AG10803 (cell line): ENCODE data around the gene WASL.
A peak's percentile ranks its signal among the peaks of the same experiment; 100 is the strongest.

Experiments
- DNase-seq: peaks from one replicate; pipeline ENCODE4 v3.0.0; 2010; ENCODE audit warnings: low read depth
- H3K4me3 ChIP-seq: 2 replicates; pipeline ENCODE4 v1.5.1; 2011; ENCODE audit warnings: mild to moderate bottlenecking, low read length, control low read depth
- TF ChIP-seq, protein P1 (sequence below): conservative IDR thresholded peaks from 2 replicates; pipeline ENCODE4 v1.5.1; 2011; ENCODE audit warnings: mild to moderate bottlenecking, low read length, control low read depth, inconsistent platforms

Gene WASL

DNA sequence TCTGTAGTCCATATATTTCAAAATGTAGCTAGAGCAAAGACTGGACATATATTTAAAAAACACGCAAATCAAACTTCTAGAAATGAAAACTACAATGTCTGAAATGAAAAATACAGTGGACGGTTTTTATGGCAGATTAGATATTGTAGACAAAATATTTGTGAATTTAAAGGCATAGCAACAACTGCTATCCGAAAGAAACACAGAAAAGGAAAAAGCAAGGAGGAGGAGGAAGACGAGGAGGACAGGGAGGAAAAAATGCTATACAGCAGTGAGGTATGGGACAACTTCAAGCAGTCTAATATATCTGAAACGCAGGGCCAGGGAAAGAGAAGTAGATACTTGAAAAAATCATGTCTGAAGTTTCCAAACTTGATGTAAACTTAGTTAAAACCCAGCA, 13.3 kb downstream of the WASL start:
- no peak overlapping the region for H3K4me3 ChIP-seq
- TF ChIP-seq, protein P1, sequence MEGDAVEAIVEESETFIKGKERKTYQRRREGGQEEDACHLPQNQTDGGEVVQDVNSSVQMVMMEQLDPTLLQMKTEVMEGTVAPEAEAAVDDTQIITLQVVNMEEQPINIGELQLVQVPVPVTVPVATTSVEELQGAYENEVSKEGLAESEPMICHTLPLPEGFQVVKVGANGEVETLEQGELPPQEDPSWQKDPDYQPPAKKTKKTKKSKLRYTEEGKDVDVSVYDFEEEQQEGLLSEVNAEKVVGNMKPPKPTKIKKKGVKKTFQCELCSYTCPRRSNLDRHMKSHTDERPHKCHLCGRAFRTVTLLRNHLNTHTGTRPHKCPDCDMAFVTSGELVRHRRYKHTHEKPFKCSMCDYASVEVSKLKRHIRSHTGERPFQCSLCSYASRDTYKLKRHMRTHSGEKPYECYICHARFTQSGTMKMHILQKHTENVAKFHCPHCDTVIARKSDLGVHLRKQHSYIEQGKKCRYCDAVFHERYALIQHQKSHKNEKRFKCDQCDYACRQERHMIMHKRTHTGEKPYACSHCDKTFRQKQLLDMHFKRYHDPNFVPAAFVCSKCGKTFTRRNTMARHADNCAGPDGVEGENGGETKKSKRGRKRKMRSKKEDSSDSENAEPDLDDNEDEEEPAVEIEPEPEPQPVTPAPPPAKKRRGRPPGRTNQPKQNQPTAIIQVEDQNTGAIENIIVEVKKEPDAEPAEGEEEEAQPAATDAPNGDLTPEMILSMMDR = no peak
- DNase-seq = no peak

DNA sequence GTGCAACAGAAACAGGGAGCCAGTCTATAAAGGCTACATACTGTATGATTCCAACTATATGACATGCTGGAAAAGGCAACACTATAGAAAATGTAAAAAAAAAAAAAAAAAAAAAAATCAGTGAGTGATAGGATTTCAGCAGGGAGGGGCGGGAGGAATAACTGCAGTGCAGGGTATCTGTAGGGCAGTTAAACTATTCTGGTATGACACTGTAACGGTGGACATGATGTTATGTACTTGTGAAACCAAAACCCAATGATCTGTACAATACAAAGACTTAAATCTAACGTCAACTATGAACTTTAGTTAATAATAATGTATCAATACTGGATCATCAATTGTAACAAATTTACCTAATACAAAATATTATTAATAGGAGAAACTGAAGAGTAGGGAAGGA, 14.3 kb downstream of the WASL start:
- TF ChIP-seq, protein P1 = no peak
- no peak for DNase-seq
- no peak overlapping the region for H3K4me3 ChIP-seq

DNA sequence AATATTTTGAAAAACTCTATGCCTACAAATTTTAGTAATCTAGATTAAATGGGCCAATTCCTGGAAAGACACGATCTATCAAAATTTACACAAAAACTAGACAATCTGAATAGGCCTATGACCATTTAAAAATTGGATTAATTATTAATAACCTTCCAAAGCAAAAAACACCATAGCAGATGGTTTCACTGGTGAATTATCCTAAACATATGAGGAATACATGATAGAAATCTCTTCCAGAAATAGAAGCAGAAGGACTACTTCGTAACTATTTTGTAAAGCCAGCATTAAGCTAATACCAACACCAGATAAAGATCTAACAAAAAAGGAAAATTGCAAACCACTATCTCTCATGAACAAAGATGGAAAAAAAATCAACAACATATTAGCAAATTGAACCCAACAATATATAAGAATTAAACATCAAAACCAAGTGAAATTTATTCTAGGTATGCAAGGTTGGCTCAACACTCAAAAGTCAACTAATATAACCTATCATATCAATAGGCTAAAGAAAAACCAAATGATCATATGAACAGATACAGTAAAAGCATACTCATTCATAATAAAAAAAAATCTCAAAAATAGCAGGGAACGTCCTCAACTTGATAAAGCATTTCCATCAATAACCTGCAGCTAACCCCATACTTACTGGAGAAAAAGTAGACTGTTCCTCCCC, 16.3 kb downstream of the WASL start:
- H3K4me3 ChIP-seq = no peak overlapping the region
- TF ChIP-seq, protein P1 = no peak
- DNase-seq = no peak

DNA sequence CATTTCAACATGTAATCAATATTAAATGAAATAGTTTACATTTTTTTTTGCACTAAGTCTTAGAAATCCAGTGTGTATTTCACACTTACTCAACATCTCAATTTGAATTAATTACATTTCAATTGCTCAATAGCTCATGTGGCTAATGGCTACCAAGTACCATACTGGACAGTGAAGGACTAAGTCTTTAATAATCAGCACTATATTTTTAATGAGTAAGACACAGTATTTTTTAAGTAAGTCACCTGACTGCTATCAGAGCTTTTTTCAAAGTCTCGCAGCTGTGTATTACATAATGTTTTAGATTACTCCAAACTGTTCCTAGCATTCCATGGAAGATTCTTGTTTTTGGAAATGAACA, 19.6 kb downstream of the WASL start:
- DNase-seq = no peak
- TF ChIP-seq, protein P1 = no peak
- H3K4me3 ChIP-seq = no peak overlapping the region

DNA sequence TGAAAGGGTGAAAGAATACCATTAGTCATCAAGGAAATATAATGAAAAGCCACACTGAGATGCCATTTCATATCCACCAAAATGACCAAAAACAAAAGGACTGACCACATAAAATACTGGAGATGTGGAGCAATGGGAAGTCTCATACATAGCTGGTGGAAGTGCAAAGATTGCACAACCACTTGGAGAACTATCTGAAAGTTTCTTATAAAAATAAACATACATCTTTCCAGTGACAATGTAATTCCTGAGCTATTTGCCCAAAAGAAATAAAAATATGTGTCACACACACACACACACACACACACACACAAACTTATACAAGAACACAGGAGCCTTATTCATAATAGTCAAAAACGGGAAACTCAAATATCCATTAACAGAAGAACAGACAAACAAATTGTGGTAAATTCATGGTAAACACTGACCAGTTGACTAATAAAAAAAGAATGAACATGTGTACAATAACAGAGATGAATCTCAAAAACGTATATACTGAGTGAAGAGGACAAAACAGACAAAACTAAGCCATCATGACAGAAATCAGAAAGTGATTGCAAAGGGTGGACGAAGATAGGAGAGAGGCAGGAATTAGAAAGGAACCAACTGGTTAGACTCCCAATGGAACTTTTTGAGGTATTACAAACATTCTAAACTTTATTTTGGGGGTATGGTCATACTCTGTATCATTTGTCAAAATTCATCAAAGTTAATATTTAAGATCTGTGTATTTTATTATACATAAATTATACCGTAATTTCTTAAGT, 21.5 kb downstream of the WASL start:
- H3K4me3 ChIP-seq = no peak overlapping the region
- TF ChIP-seq, protein P1 = no peak
- peak; percentile 94 for DNase-seq

DNA sequence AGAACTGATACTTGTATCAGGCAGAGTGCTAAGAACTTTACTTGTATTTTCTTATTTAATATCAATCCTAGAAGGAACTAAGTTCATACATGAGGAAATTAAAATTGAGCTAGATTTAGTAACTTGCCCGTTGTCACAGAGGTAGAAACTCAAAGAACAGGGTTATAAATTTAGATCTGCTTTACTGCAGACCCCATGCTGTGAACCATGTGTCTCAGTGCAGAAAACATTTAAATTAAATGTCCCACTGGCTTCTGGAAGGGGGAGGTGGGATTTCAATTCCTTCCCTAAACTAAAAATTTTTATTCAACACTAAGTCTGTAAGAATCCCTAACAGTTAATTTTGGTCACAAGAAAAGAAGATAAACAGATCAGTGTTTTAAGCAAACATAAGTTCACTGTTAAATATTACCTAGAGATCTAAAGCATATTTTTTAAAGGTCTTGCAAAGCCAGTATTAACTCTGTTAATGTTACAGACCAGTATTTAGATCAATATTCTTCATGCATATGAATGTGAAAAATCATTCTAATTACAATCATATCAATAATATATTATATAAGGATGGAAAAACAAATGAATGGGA, 23.1 kb downstream of the WASL start:
- DNase-seq = no peak
- TF ChIP-seq, protein P1 = no peak
- no peak overlapping the region for H3K4me3 ChIP-seq
